ENCODE data around the gene BCAS1. TPM values are rescaled to one million over a fixed set of nuclear protein-coding genes. Genes with fewer than 3 reads are reported as not detected.

The BCAS1 gene
- polyA plus RNA-seq, 5 donors = 0.54 to 1.2 (median 0.85) TPM

DNA sequence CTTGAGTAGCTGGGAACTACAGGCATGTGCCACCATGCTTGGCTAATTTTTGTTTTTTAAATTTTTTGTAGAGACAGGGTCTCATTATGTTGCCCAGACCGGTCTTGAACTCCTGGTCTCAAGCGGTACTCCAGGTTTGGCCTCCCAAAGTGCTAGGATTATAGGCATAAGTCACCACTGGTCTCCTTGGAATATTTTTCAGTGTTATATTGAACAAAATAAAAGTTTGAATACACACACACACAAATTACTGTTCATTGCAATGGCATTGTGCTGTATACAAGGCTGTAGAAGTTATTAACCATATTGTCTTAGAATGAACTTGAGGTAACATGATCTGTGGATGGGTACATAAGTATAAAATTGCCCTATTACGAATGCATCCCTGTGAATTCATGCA lies 166.1 kb downstream of the BCAS1 start:
- no peak for DNase-seq

DNA sequence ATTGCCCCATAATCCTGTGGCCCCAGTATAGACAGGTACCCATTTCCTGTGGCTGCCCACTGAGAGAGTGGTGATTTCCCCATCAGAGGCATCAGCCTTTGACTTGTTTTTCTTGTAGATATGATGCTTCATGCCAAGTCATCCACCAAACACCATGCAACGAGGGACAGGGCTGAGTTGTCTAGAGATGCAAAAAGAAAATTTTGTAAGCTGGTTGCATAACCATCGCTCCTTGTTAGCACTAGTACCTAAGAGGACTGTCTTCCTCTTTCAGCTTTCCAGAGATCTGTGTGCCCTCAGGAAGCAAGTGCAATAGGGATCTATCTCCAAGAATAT lies 166.8 kb downstream of the BCAS1 start:
- no peak for DNase-seq

DNA sequence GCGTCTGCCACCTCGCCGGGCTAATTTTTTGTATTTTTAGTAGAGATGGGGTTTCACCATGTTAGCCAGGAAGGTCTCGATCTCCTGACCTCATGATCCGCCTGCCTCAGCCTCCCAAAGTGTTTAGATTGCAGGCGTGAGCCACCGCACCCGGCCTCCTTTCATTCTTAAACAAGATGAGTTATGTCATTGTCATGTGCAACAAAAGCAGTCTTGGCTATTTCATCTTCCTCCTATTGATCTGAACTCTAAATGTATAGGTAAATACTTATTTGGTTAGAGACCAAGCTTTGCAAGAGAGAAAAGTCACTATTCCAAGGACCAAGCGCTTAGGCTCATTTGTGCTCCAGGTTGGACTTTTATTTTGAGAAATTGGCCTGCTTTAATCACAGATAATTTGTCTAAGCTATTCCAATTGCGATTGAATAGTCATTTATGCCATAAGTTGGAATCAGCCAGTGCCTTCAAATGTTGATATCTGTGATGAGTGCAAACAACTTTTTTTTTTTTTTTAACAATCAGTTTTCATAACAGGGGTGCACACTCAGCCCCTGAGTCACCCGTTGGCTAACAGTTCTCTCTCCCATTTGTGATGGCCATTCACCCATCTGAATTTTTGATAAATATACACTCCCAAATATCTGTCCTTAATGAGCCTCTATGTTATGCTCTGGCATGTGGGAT lies 167.3 kb downstream of the BCAS1 start:
- no peak for DNase-seq

DNA sequence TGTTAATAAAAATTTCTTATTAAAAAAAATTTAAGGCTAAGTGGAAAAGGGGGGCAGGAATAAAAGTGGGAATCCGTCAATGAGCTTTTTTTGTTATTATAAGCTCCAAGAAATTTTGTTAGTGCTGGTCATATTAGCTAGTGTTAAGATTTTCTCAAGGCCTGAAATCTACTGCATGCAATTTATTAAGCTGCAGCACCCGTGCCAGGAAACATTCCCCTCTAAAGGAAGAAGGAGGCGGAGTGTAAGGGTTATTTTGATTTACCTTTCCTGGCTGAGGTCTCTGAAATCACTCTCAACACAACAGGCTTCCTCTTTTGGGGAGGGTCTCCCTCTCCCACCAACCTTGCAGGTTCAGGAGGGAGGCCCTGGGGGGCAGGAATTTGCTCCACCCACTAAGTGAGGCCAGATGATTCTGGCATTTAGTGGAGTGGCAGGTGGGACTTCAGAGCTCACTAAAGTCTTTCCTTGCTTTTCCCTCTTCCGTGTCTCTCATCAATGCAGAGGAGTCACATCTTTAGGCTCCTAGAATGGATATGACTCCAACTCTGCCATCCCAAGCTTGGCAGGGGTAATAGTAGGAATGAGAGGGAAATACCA lies 168.8 kb downstream of the BCAS1 start:
- DNase-seq = no peak

DNA sequence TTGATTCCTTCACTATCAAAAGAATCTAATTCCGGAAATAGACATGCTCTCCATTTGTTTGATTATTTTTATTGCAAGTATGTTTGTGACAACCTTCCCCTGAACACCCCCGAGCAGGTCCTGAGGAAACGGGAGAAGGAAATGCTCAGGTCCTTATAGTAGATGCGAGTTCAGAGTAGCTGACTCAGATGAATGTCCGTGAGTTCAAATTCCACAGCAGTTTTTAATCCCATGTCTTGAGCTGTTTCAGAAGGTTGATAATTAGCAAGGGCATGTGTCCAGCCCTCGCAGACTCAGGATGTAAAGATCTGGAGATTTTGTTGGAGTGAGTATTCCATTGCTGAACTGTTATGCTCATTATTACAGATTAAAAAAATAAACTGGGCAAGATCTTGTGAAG lies 169.3 kb downstream of the BCAS1 start:
- no peak for DNase-seq

DNA sequence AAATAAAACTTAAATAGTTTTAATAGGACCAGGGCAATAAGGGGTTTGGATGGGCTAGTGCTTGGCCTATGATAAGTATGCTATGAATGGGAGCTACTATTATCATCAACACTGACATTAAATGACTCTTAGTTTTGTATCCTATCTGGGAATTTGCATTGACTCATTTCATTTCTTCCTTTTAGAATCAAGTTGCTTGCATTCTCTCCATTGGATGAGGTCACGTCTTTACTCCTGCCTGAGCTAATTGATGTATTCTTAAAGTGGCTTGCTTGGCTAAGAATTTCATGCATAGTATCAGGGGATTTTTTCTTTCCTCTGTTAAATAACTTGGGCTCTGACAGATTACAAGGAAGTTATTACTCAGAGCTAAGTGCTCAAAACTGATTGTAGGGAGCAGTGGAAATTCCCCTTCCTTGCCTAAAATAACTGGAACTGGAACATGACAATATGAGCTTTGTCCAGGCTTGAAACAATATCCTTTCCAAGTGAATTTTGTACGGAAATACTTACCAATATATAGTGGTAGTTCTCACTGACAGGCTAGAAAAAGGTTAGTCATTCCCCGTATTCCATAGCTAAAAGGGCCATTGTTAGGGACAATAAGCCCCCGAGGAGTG lies 169.9 kb downstream of the BCAS1 start:
- no peak for DNase-seq

DNA sequence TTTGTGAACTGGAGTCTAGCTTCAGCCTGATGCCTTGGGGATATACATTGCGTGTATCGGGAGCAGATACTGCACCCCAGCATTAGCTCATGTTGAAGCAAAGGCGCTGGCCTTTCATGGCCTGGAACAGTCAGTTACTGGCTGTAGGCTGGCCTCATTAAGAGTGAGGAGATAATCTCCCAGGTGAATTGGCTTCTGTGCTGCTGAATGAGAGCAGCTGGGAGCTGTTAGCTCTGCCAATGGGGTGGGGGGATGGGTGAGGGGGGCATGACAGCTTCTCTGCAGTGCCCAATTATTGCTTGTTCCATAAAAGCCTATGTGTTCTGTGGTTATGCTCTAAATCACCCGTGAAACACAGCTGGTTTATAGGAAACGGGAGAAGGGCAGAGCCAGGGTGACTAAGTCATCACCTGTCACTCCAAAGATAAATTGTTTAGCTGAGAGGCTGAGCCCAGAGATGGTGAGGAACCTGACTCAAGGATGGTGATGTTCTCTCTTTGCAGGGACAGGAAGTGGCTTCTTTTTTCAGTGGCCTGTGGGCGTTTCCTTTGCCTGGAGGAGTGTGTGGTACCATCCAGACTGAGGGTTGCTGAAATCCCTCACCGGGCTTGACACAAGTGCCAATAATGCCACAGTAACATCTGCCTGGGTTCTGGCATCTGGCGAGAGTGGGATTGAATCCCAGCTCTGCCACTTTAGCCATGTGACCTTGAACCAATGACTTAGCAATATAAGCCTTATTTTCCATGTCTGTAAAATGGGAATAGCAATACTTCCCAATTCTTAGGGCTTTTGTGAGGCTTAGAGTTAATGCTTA lies 170.8 kb downstream of the BCAS1 start:
- DNase-seq = no peak

DNA sequence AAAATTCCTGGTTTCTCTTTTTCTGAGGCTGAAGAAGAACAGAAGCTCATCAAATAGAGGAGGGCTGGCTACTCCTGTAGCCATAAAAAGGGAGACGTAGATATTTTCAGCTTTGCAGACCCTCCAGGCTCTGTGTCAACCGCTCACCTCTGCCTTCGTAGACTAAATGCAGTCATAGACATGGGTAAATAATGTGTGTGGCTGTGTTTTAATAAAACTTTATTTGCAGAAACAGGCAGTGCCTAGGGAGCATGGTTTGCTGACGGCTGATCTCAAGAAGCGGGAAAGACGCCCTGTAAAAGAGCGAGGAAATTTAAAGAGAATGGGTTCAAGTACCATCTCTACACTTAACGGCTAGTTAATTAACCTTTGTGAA lies 171.8 kb downstream of the BCAS1 start:
- no peak for DNase-seq

DNA sequence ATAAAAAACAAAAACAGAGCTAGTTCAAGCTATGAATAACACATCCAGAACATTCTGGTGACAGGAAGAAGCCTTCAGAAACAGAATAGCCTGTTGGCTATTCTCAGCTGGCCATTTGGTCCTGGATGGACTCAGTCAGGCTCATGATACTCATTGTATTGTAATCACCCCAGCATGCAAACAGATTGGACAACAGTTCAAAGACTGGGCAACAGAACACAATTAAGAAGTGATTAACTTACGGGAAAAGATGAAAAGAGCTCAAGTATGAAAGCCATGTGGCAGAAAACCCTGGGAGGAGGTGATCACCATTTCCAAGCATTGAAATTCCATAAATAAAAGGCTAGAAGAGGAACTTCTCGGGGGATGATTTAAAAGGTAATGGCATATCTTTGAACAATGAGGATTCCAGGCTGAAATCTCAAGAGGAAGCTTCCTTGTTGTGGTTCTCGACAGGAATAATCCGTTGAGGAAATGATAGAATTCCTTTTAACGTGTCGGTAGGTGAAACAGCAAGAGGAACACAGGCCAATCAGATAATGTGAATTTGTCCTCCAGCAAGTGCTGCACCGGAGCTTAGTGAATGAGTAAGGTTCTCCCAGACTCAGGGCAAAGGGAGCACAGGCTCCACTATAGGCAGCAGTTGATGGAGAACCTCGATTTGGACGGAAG lies 172.4 kb downstream of the BCAS1 start:
- no peak for DNase-seq

DNA sequence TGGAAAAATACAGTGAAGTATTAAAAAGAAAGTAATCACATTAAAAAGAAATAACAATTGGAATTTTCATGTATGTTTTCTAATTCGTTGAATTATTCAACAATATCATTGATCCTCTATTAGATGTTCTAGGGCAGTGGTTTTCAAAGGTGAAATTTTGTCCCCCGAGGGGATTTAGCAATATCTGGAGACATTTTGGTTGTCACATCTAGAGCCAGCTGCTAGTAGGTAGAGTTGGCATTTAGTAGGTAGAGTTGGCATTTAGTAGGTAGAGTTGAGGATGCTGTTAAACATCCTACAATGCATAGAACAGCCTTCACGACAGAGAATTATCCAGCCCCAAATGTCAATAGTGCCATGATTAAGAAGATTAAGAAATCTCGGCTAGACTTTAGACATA lies 173.7 kb downstream of the BCAS1 start:
- DNase-seq = no peak

DNA sequence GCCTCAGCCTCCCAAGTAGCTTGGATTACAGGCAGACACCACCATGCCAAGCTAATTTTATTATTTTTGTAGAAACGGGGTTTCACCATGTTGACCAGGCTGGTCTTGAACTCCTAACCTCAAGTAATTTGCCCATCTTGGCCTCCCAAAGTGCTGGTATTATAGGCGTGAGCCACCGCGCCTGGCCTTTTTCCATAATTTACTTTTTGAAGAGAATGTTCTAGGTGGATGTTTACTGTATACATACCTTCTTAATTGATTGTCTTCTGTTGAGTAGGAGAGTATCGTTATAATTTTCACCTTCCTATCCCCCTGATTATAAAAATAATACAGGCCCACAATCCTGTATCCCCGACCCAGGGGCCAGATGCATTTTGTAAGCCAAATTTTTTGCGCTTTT lies 174.4 kb downstream of the BCAS1 start:
- no peak for DNase-seq

DNA sequence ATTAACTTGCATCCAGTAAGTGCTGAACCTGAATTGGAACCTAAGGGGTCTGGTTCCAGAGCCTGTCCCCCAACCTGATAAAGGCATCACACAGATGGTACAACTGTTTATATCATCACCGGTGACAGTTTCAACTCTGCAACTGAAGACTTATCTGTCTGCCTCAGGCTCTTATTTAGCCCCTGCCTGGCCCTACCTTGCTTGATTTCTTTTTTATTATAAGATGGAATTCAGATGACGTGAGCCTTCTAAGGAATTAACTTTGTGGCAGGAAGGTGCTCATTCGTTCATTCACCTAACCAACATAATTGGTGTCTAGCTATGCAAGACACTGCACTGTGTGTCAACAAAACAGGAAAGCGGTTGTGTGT lies 175.0 kb downstream of the BCAS1 start:
- DNase-seq = no peak

DNA sequence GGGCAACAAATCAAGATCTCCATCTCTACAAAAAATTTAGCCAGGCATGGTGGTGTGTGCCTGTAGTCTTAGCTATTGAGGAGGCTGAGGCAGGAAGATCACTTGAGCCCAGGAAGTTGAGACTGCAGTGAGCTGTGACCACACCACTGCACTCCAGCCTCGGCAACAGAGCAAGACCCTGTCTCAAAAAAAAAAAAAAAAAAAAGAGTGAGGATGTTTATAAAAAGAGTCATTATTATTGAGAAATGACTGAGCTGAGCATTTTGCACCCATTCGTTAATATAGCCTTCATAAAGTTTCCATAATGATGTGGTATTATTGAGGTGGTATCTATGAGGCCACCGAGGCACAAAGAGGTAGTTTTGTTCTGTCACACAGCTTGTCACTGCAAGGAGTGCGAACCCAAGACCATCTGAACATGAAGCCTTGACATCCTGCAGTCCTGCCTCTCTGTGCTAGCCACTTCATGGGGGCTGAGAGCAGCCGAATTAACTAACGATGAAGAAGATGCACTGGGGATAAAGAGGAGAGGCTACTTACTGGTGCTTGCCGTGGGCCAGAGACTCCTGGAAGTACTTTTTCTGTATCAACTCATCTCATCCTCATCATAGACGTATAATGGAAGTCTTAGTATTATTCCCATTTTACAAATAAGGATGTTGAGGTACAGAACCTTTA lies 175.5 kb downstream of the BCAS1 start:
- DNase-seq = no peak

Other genes with a start within 250 kb of the BCAS1 start
- not detected for gene CYP24A1, start 103.4 kb upstream of the BCAS1 start, polyA plus RNA-seq (ENCODE audit: insufficient read depth in 1 of 5, insufficient read length in 5 of 5, low replicate concordance in 1 of 5)
- gene PFDN4, start 137.5 kb upstream of the BCAS1 start, polyA plus RNA-seq (ENCODE audit: insufficient read depth in 1 of 5, insufficient read length in 5 of 5, low replicate concordance in 1 of 5) = 10 to 100 TPM; 48.1 to 72.1 (median 50.6) TPM